Subcutaneous adipose tissue (tissue), 4 donors: ENCODE results near the gene HFM1. TPM values are rescaled to one million over a fixed set of nuclear protein-coding genes. Genes with fewer than 3 reads are reported as not detected.

ENCODE experiments used
- CTCF ChIP-seq: fragments of 450-650 bp; IDR thresholded peaks from one replicate; pipeline ENCODE4 v1.5.1; 2016; ENCODE audit warnings: low read depth, mild to moderate bottlenecking, control low read depth, antibody characterized with exemption, moderate library complexity
- total RNA-seq, 4 donors: library from RNA; depleted of rRNA; stranded (reverse); fragments of >200 nt; gene quantifications; one replicate each; pipeline ENCODE4 v1.1.0, GENCODE V29; 2016

HFM1 gene
- total RNA-seq: 1 to 10 TPM in 2 of 4 donors, under 1 TPM in 2; 0.38 to 3.8 (median 1.1) TPM

- TF ChIP-seq CTCF: no peak
These were observed at the start of gene HFM1 for GRCh38 chr1:91404151-91405012. HFM1 (minus strand) TSS chr1:91404837; CDS start chr1:91401082, 3,755 bp downstream.

GRCh38 chr1:91454136-91454535 lies 49.5 kb upstream of the HFM1 start:
- no peak for TF ChIP-seq CTCF

- no peak for TF ChIP-seq CTCF
These were observed 45.6 kb upstream of the HFM1 start for GRCh38 chr1:91450260-91450659.

GRCh38 chr1:91440847-91441246 lies 36.2 kb upstream of the HFM1 start:
- TF ChIP-seq CTCF: no peak

GRCh38 chr1:91439016-91439415 lies 34.4 kb upstream of the HFM1 start:
- no peak for TF ChIP-seq CTCF

- no peak for TF ChIP-seq CTCF
These were observed 23.7 kb upstream of the HFM1 start for GRCh38 chr1:91428182-91428798.

- TF ChIP-seq CTCF: no peak
These were observed 23.1 kb upstream of the HFM1 start for GRCh38 chr1:91427741-91428140.
